Neural progenitor cell (in vitro differentiated cells): ENCODE measurements around the gene POTEE. TPM values are rescaled to one million over a fixed set of nuclear protein-coding genes. Genes with fewer than 3 reads are reported as not detected.
"Not testable (repeated sequence)": the region's sequence is repeated elsewhere in the genome, so short reads cannot be mapped to it uniquely, and the experiment has no call there.

ENCODE experiments used
- DNase-seq: peaks from one replicate; pipeline ENCODE4 v3.0.0-alpha.2; 2016; ENCODE audit warnings: low spot score
- H2AFZ ChIP-seq: fragments of 200-600 bp; sonication (generic); replicated peaks from 2 replicates; pipeline ENCODE4 v1.6.1; 2016; ENCODE audit warnings: antibody characterized with exemption
- H3F3A ChIP-seq: fragments of 200-600 bp; sonication (generic); 2 replicates; pipeline ENCODE4 v1.6.1; 2016; ENCODE audit warnings: antibody characterized with exemption, low read depth
- H3K27ac ChIP-seq: fragments of 200-600 bp; sonication (generic); 2 replicates; pipeline ENCODE4 v1.5.1; 2016; ENCODE audit warnings: mild to moderate bottlenecking
- H3K27me3 ChIP-seq: fragments of 200-600 bp; sonication (generic); 2 replicates; pipeline ENCODE4 v1.6.1; 2016; ENCODE audit warnings: mild to moderate bottlenecking, moderate library complexity
- H3K36me3 ChIP-seq: fragments of 200-600 bp; sonication (generic); 2 replicates; pipeline ENCODE4 v1.5.1; 2016
- H3K4me1 ChIP-seq: fragments of 200-600 bp; sonication (generic); 2 replicates; pipeline ENCODE4 v1.6.1; 2016; ENCODE audit warnings: mixed run types
- H3K4me2 ChIP-seq: fragments of 200-600 bp; sonication (generic); 2 replicates; pipeline ENCODE4 v1.6.1; 2016
- H3K4me3 ChIP-seq: fragments of 200-600 bp; sonication (generic); 2 replicates; pipeline ENCODE4 v1.5.1; 2016
- H3K79me2 ChIP-seq: fragments of 200-600 bp; sonication (generic); 2 replicates; pipeline ENCODE4 v1.6.1; 2016; ENCODE audit warnings: low read depth
- H3K9ac ChIP-seq: fragments of 200-600 bp; sonication (generic); 2 replicates; pipeline ENCODE4 v1.6.1; 2016
- H3K9me3 ChIP-seq: fragments of 200-600 bp; sonication (generic); 2 replicates; pipeline ENCODE4 v1.5.1; 2016; ENCODE audit warnings: low read depth
- H4K20me1 ChIP-seq: fragments of 200-600 bp; sonication (generic); 2 replicates; pipeline ENCODE4 v1.6.1; 2016; ENCODE audit warnings: low read depth
- H3K27ac Mint-ChIP-seq: 3 replicates; pipeline ENCODE4 v1.8.0; 2021; ENCODE audit warnings: mixed read lengths
- H3K27me3 Mint-ChIP-seq: 2 replicates; pipeline ENCODE4 v1.8.0; 2022; ENCODE audit warnings: low read depth, mild to moderate bottlenecking, inconsistent platforms, moderate library complexity, mixed read lengths; ENCODE audit not compliant: insufficient read depth
- H3K36me3 Mint-ChIP-seq: 3 replicates; pipeline ENCODE4 v1.8.0; 2021; ENCODE audit warnings: mixed read lengths
- H3K4me1 Mint-ChIP-seq: 3 replicates; pipeline ENCODE4 v1.8.0; 2021; ENCODE audit warnings: mixed read lengths
- H3K4me3 Mint-ChIP-seq: 3 replicates; pipeline ENCODE4 v1.8.0; 2021; ENCODE audit warnings: mild to moderate bottlenecking, moderate library complexity, mixed read lengths
- H3K9me3 Mint-ChIP-seq: 3 replicates; pipeline ENCODE4 v1.8.0; 2020; ENCODE audit warnings: mixed read lengths
- CTCF ChIP-seq: fragments of 200-600 bp; sonication (generic); IDR thresholded peaks from 2 replicates; pipeline ENCODE4 v1.5.1; 2017; ENCODE audit warnings: antibody characterized with exemption, mild to moderate bottlenecking
- EZH2 ChIP-seq: fragments of 200-600 bp; sonication (generic); IDR thresholded peaks from 2 replicates; pipeline ENCODE4 v1.6.1; 2017; ENCODE audit warnings: antibody characterized with exemption, mild to moderate bottlenecking, moderate library complexity
- EZH2phosphoT487 ChIP-seq: fragments of 200-600 bp; sonication (generic); IDR thresholded peaks from 2 replicates; pipeline ENCODE4 v1.6.1; 2017; ENCODE audit warnings: antibody characterized with exemption
- total RNA-seq: library from RNA; depleted of rRNA; stranded (reverse); fragments of >200 nt; gene quantifications from 2 replicates; pipeline ENCODE4 v1.2.3, GENCODE V29; 2015; ENCODE audit warnings: low replicate concordance

The POTEE gene
- 4.8 and 6.5 TPM in 2 replicates for total RNA-seq

- not testable (repeated sequence) for H3K4me3 Mint-ChIP-seq, H3K9me3 Mint-ChIP-seq, H3K4me1 Mint-ChIP-seq, H4K20me1 ChIP-seq, H3K36me3 ChIP-seq, H3K27me3 ChIP-seq, H3K9me3 ChIP-seq, H2AFZ ChIP-seq, H3K27ac ChIP-seq, H3K4me2 ChIP-seq, H3F3A ChIP-seq, H3K9ac ChIP-seq, H3K36me3 Mint-ChIP-seq, H3K79me2 ChIP-seq, H3K27me3 Mint-ChIP-seq, H3K27ac Mint-ChIP-seq, H3K4me1 ChIP-seq
- DNase-seq = peak; percentile 7
- H3K4me3 ChIP-seq = peak within 1 kb of the TSS; percentile 38
These were observed at the start of gene POTEE for GRCh38 chr2:131209030-131209772. POTEE (plus strand) TSS chr2:131209536; CDS start chr2:131218403, 8,867 bp downstream.

DNA sequence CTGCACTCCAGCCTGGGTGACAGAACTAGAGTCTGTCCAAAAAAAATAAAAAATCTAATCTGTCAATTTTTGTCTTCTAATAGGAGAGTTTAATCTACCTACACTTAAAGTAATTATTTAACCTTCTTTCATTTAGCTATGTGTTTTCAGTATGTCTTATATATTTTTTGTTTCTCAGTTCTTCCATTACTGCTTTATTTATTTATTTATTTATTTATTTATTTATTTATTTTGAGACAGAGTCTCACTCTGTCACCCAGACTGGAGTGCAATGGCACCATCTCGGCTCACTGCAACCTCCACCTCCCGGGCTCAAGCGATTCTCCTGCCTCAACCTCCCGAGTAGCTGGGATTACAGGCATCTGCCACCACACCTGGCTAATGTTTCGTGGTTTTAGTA, 43.8 kb upstream of the POTEE start:
- not testable (repeated sequence) for H3K4me3 ChIP-seq, H2AFZ ChIP-seq, H3K36me3 ChIP-seq, H4K20me1 ChIP-seq, H3K9me3 ChIP-seq, H3K27me3 Mint-ChIP-seq, H3K9me3 Mint-ChIP-seq, H3K27me3 ChIP-seq, H3K27ac ChIP-seq, DNase-seq, H3F3A ChIP-seq, H3K4me2 ChIP-seq, H3K27ac Mint-ChIP-seq, H3K9ac ChIP-seq, H3K79me2 ChIP-seq, H3K4me3 Mint-ChIP-seq, H3K4me1 ChIP-seq, H3K36me3 Mint-ChIP-seq, H3K4me1 Mint-ChIP-seq

DNA sequence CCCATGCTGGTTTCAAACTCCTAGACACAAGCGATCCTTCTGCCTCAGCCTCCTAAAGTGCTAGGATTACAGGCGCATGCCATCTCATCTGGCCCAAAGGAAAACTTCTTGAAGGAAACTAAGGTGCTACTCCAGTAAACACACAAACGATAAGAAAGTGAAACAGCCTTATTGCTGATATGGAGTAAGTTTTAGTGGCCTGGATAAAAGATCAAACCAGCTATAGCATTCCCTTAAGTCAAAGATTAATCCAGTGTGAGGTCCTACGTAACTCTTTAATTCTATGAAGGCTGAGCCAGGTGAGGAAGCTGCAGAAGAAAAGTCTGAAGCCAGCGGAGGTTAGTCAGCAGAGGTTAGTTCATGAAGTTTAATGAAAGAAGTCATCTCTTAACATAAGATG, 40.8 kb upstream of the POTEE start:
- Histone ChIP-seq H3K4me2 (no peak overlapping the region), H3K36me3 (no peaks in the 10 kb centered on the region), H3K4me3 (no peak overlapping the region), H3K27me3 (no peaks in the 10 kb centered on the region), H2AFZ (no peak overlapping the region), H3K79me2 (no peaks in the 10 kb centered on the region), H3K9ac (no peak overlapping the region), H3K4me1 (no peaks in the 10 kb centered on the region), H4K20me1 (no peaks in the 10 kb centered on the region), H3F3A (no peaks in the 10 kb centered on the region), H3K27ac (no peak overlapping the region), H3K9me3 (no peaks in the 10 kb centered on the region)
- H3K4me3 Mint-ChIP-seq = no peak overlapping the region
- DNase-seq = no peak
- peaks cover 3% of the 10 kb centered on the region for H3K9me3 Mint-ChIP-seq
- no peak for TF ChIP-seq CTCF
- TF ChIP-seq EZH2 = no peak
- TF ChIP-seq EZH2phosphoT487 = no peak
- H3K4me1 Mint-ChIP-seq = no peaks in the 10 kb centered on the region
- H3K27me3 Mint-ChIP-seq = no peaks in the 10 kb centered on the region
- no peak overlapping the region for H3K27ac Mint-ChIP-seq
- no peaks in the 10 kb centered on the region for H3K36me3 Mint-ChIP-seq

DNA sequence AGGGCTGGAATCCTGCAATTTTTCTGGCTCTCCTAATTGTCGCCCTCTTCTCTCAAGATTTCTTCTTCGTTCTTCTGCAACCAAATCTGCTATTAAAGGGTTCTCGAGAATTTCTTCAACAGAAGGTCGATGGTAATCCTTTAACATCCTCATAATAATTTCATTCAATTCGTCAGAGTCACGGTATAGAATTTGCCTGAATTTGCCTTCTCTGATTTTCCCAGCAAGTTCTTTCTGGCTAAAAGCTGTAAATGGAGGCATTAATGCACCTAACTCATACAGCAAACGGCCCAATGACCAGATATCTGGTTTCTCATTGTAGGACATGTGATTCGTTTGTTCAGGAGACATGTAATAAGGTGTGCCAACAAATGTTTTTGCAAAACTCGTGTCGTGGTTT, 31.3 kb upstream of the POTEE start:
- H3K4me2 ChIP-seq, H3K9me3 ChIP-seq, DNase-seq, H3K36me3 ChIP-seq, H3K4me3 Mint-ChIP-seq, H3K27ac ChIP-seq, H3K9ac ChIP-seq, H3K4me1 ChIP-seq, H3K36me3 Mint-ChIP-seq, H3K27ac Mint-ChIP-seq, H3K27me3 ChIP-seq, H3K79me2 ChIP-seq, H3F3A ChIP-seq, H3K4me3 ChIP-seq, H4K20me1 ChIP-seq, H3K4me1 Mint-ChIP-seq, H2AFZ ChIP-seq, H3K9me3 Mint-ChIP-seq, H3K27me3 Mint-ChIP-seq: not testable (repeated sequence)

DNA sequence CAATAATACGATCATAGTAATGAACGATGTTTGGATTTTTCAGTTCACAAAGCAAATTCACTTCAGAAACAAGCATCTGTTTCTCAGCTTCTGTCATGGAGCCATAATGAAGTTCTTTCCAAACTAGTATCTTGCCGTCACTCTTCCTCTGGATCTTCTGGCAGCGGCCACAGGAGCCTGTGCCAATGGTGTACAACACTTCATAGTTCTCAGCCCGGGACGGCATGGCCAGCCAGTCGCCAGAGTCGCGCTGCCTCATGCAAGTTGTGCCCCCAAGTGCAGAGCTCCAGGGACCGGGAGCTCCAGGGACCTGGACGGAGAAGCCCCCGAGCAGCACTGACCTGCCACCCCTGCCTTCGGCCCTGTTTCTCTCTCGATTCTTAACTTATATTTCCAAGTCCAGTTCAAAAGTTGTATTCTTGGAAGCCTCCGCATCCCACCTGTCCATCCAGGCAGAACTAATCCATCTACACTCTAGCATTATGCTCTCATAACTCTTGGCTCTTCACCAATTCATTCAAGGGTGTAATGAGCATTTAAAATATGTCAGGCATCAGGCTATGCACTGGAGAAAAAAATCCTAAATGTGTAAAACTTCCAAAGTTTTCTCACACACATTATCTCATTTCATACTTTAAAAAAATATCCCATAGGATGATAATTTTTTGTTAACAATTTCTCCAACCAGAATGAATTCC, 30.5 kb upstream of the POTEE start:
- H3K9me3 Mint-ChIP-seq, H3K4me3 ChIP-seq, H2AFZ ChIP-seq, H3K9ac ChIP-seq, H3K4me1 Mint-ChIP-seq, H3K27me3 ChIP-seq, H3K27me3 Mint-ChIP-seq, H3K27ac Mint-ChIP-seq, H3K4me1 ChIP-seq, H3K4me2 ChIP-seq, H3K27ac ChIP-seq, H3K79me2 ChIP-seq, DNase-seq, H3K9me3 ChIP-seq, H4K20me1 ChIP-seq, H3K4me3 Mint-ChIP-seq, H3F3A ChIP-seq, H3K36me3 Mint-ChIP-seq, H3K36me3 ChIP-seq: not testable (repeated sequence)

- H3K27me3 ChIP-seq, H3K4me3 Mint-ChIP-seq: not testable (repeated sequence)
These were observed 27.9 kb upstream of the POTEE start for GRCh38 chr2:131181451-131181850.

GRCh38 chr2:131193421-131193820, 15.9 kb upstream of the POTEE start:
- not testable (repeated sequence) for H3K4me1 Mint-ChIP-seq, H3K4me1 ChIP-seq, H3K9ac ChIP-seq, H3K27me3 Mint-ChIP-seq, H2AFZ ChIP-seq, H3K27ac ChIP-seq, H3K4me3 ChIP-seq, H3K9me3 Mint-ChIP-seq, H3K4me2 ChIP-seq, H3F3A ChIP-seq, H3K27ac Mint-ChIP-seq, H4K20me1 ChIP-seq, H3K4me3 Mint-ChIP-seq, H3K36me3 Mint-ChIP-seq, H3K9me3 ChIP-seq, H3K36me3 ChIP-seq, H3K79me2 ChIP-seq
- H3K27me3 ChIP-seq = peaks cover 22% of the 10 kb centered on the region
- DNase-seq = peak; percentile 10

More at GRCh38 chr2:131181451-131181850, 27.9 kb upstream of the POTEE start:
- H3K79me2 ChIP-seq, H3K9ac ChIP-seq, DNase-seq, H2AFZ ChIP-seq, H3K9me3 Mint-ChIP-seq, H3K4me2 ChIP-seq, H3K4me1 ChIP-seq, H4K20me1 ChIP-seq, H3K27ac Mint-ChIP-seq, H3K27me3 Mint-ChIP-seq, H3K4me1 Mint-ChIP-seq, H3K36me3 Mint-ChIP-seq, H3K9me3 ChIP-seq, H3K36me3 ChIP-seq, H3F3A ChIP-seq, H3K27ac ChIP-seq, H3K4me3 ChIP-seq: not testable (repeated sequence)
